ENCODE data around the gene TCF4.
A peak's percentile ranks its signal among the peaks of the same experiment; 100 is the strongest.

The TCF4 gene

GRCh38 chr18:55384551-55385275, 203.3 kb downstream of the TCF4 start:
- peak; percentile 86 for DNase-seq (ENCODE audit: low spot score)

GRCh38 chr18:55384115-55384514, 203.9 kb downstream of the TCF4 start:
- no peak for DNase-seq (ENCODE audit: low spot score)

- no peak for DNase-seq (ENCODE audit: low spot score)
Measured at GRCh38 chr18:55382277-55382805, 205.7 kb downstream of the TCF4 start.

GRCh38 chr18:55381277-55381676, 206.7 kb downstream of the TCF4 start:
- DNase-seq (ENCODE audit: low spot score) = no peak

GRCh38 chr18:55380589-55380988, 207.4 kb downstream of the TCF4 start:
- no peak for DNase-seq (ENCODE audit: low spot score)

- peak; percentile 62 for DNase-seq (ENCODE audit: low spot score)
Measured at GRCh38 chr18:55376387-55376786, 211.6 kb downstream of the TCF4 start.

- no peak for DNase-seq (ENCODE audit: low spot score)
Measured at GRCh38 chr18:55375930-55376329, 212.1 kb downstream of the TCF4 start.

- DNase-seq (ENCODE audit: low spot score) = no peak
Measured at GRCh38 chr18:55374741-55375140, 213.3 kb downstream of the TCF4 start.

- no peak for DNase-seq (ENCODE audit: low spot score)
Measured at GRCh38 chr18:55372209-55372608, 215.8 kb downstream of the TCF4 start.

- no peak for DNase-seq (ENCODE audit: low spot score)
Measured at GRCh38 chr18:55370936-55371335, 217.1 kb downstream of the TCF4 start.

GRCh38 chr18:55369346-55369745, 218.6 kb downstream of the TCF4 start:
- no peak for DNase-seq (ENCODE audit: low spot score)

- DNase-seq (ENCODE audit: low spot score) = no peak
Measured at GRCh38 chr18:55365342-55365741, 222.7 kb downstream of the TCF4 start.

- no peak for DNase-seq (ENCODE audit: low spot score)
Measured at GRCh38 chr18:55362303-55362702, 225.7 kb downstream of the TCF4 start.

GRCh38 chr18:55361492-55362250, 226.3 kb downstream of the TCF4 start:
- DNase-seq (ENCODE audit: low spot score) = no peak

GRCh38 chr18:55360061-55360460, 227.9 kb downstream of the TCF4 start:
- no peak for DNase-seq (ENCODE audit: low spot score)

- DNase-seq (ENCODE audit: low spot score) = no peak
Measured at GRCh38 chr18:55356815-55357214, 231.2 kb downstream of the TCF4 start.

GRCh38 chr18:55355223-55355622, 232.8 kb downstream of the TCF4 start:
- no peak for DNase-seq (ENCODE audit: low spot score)

- no peak for DNase-seq (ENCODE audit: low spot score)
Measured at GRCh38 chr18:55354795-55355194, 233.2 kb downstream of the TCF4 start.

- DNase-seq (ENCODE audit: low spot score) = no peak
Measured at GRCh38 chr18:55353806-55354205, 234.2 kb downstream of the TCF4 start.

GRCh38 chr18:55353391-55353790, 234.6 kb downstream of the TCF4 start:
- DNase-seq (ENCODE audit: low spot score) = no peak

- DNase-seq (ENCODE audit: low spot score) = no peak
Measured at GRCh38 chr18:55351980-55352714, 235.8 kb downstream of the TCF4 start.

- DNase-seq (ENCODE audit: low spot score) = no peak
Measured at GRCh38 chr18:55351241-55351691, 236.7 kb downstream of the TCF4 start.

- no peak for DNase-seq (ENCODE audit: low spot score)
Measured at GRCh38 chr18:55349685-55350084, 238.3 kb downstream of the TCF4 start.

Measured in NAMALWA (cell line).